ENCODE results near the gene LCN10. TPM values are rescaled to one million over a fixed set of nuclear protein-coding genes. Genes with fewer than 3 reads are reported as not detected.
"Not testable (repeated sequence)": the region's sequence is repeated elsewhere in the genome, so short reads cannot be mapped to it uniquely, and the experiment has no call there.

Gene LCN10
- total RNA-seq, 1 donor from 2014 or later, result 0.07 TPM

DNA sequence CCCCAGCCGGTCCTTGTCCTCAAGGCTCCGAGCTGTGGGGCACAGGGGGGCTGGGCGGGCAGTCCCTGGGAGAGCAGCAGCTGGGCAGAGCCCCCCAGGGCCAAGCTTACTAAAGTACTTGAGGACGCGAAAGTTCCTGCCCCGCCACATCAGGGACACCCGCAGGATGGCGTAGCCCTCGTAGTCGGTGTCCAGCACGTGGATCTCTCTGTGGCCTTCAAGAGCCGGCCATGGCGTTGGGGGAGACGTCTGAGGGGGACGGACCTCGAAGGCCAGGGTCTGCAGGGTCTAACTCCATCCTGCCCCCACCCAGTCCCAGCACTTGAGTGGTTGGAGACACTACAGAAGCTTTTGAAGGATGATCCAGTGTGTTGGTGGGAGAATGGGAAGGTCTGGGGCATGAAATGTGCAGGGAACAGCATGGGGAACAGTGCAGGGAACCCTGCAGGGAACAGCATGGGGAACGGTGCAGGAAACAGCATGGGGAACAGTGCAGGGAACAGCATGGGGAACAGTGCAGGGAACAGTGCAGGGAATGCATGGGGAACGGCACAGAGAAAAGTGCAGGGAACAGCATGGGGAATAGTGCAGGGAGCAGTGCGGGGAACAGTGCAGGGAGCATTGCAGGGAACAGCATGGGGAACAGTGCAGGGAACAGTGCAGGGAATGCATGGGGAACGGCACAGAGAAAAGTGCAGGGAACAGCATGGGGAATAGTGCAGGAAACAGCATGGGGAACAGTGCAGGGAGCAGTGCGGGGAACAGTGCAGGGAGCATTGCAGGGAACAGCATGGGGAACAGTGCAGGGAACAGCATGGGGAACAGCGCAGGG is 12.8 kb upstream of the LCN10 start:
- intact Hi-C loops (cut with micrococcal nuclease), result not testable (repeated sequence)

DNA sequence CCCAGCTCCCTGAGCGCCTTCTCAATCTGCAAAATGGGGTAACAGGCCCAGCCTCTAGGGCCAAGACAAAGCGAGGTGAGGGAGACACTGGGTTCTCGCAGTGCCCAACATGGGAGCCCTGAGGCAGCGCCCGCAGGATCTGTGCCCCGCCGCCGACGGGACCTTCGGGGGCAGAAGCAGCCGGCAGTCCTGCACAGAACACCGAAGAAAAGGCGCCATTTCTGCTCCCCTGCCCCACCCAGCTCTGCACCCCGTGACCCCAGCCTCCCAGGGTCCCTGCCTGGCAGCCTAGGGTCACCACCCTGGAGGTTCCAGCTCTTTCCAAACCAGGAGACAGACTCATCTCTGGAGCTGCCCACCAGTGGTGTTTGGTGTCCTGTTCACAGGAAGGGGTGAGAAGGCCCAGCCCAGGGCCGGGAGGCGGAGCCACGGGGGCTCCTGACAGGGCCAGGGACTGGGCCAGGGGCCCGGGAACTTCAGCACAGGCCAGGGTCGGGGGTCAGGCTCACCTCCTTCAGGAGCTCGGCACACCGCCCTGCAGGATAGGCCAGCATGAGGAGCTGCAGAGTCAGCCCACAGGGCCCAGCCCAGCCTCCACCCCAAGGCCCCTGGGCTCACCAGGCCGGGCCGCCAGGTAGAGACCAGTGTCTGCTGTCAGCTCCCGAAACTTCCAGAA is 12.0 kb upstream of the LCN10 start:
- intact Hi-C loops (cut with micrococcal nuclease), result no loop called here

DNA sequence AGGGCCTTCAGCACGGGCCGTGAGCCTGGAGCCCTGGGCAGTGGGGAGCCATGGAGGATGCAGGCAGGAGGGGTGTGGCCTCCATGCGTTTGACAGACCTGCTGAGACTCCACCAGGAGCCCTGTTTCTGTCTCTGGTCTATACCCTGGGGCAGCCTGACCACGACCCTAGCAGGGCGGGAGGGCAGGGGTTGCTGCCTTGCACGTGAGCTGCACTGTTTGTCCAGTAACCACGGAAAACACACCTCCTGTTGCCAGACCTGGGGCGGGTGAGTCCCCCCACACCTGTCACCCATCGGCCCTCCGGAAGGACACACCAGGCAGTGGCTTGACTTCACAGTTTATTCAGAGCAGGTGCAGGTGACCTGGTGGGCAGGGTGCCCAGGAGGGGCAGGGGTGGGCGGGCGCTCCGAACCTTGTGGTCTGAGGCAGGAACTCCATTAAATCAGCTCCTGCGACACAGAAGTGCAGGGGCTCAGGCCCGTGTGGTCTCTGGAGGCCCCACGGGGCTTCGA is 11.4 kb upstream of the LCN10 start:
- intact Hi-C loops (cut with micrococcal nuclease), result no loop called here

- intact Hi-C loops (cut with micrococcal nuclease), result no loop called here
These were observed 10.8 kb upstream of the LCN10 start for GRCh38 chr9:136753371-136754058.

DNA sequence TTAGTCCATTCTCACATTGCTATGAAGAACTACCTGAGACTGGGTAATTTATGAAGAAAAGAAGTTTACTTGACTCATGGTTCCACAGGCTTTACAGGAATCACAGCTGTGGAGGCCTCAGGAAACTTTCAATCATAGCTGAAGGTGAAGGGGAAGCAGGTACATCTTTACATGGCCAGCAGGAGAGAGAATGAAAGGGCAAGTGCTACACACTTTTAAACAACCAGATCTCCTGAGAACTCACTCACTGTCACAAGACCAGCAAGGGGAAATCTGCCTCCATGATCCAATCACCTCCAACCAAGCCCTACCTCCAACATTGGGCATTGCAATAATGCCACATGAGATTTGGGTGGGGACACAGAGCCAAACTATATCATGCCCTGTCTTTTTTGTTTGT is 9.1 kb upstream of the LCN10 start:
- intact Hi-C loops (cut with micrococcal nuclease), result no loop called here

- intact Hi-C loops (cut with micrococcal nuclease), result no loop called here
These were observed 8.5 kb upstream of the LCN10 start for GRCh38 chr9:136751244-136751643.

DNA sequence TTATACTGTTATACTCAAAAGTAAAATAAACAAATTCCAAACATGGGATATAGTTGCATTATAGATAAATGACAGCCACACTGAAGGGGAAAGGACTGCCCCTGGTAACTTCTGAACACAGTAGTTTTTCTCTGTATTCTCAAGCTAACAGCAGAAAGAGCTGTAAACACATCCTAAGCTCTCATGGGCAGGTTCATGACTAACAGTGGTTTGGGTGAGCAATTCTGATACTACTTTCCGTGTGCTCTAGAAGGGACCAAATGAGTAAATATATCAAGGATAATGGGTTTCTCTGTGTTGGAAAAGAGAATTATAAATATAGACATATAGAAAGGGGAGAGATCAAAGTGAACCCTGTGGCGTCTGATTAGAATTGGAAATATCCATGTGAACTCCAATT is 7.8 kb upstream of the LCN10 start:
- intact Hi-C loops (cut with micrococcal nuclease), result no loop called here

GRCh38 chr9:136748666-136749611 is 6.2 kb upstream of the LCN10 start:
- intact Hi-C loops (cut with micrococcal nuclease), result no loop called here

- intact Hi-C loops (cut with micrococcal nuclease), result no loop called here
These were observed 5.5 kb upstream of the LCN10 start, which contains the start of gene LCN6 for GRCh38 chr9:136748201-136748600. Gene LCN6 (minus strand): TSS chr9:136748525. CDS start chr9:136748483, 42 bp downstream.

GRCh38 chr9:136747161-136748060 is 4.7 kb upstream of the LCN10 start:
- intact Hi-C loops (cut with micrococcal nuclease), result no loop called here

DNA sequence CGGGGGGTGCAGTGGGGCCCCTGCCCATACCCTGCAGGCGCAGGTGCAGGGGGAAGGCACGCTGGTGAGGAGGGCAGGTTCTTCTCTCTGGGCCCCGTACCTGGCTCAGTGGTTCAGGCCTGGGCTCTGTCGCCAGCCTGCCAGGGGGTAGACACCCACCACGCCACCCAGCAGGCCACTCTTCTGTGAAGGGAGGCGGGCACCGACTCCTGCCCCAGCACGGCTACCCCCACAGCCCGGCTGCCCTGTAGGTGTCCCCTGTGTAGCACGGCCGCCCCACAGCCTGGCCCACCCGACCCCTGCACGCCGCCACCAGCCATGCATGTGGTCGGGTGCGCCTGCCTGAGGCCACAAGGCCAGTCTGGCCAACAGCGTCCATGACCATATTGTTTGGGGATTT is 3.9 kb upstream of the LCN10 start:
- intact Hi-C loops (cut with micrococcal nuclease), result no loop called here

DNA sequence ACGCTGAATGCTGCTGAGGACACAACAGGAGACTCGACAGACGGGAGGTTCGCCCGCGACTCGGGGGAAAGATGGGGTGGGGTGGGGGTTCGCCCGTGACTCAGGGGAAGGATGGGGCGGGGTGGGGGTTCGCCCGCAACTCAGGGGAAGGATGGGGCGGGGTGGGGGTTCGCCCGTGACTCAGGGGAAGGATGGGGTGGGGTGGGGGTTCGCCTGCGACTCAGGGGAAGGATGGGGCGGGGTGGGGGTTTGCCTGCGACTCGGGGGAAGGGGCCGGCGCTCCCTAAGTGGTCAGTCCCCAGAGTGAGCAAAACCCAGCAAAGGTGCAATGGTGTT is 3.4 kb upstream of the LCN10 start:
- intact Hi-C loops (cut with micrococcal nuclease), result no loop called here

GRCh38 chr9:136745389-136746154 is 2.8 kb upstream of the LCN10 start:
- intact Hi-C loops (cut with micrococcal nuclease), result no loop called here

GRCh38 chr9:136744773-136745172 is 2.0 kb upstream of the LCN10 start:
- intact Hi-C loops (cut with micrococcal nuclease), result no loop called here

GRCh38 chr9:136743639-136744211 is 985 bp upstream of the LCN10 start:
- intact Hi-C loops (cut with micrococcal nuclease), result no loop called here

GRCh38 chr9:136741883-136742571 is 713 bp downstream of the LCN10 start:
- intact Hi-C loops (cut with micrococcal nuclease), result no loop called here

DNA sequence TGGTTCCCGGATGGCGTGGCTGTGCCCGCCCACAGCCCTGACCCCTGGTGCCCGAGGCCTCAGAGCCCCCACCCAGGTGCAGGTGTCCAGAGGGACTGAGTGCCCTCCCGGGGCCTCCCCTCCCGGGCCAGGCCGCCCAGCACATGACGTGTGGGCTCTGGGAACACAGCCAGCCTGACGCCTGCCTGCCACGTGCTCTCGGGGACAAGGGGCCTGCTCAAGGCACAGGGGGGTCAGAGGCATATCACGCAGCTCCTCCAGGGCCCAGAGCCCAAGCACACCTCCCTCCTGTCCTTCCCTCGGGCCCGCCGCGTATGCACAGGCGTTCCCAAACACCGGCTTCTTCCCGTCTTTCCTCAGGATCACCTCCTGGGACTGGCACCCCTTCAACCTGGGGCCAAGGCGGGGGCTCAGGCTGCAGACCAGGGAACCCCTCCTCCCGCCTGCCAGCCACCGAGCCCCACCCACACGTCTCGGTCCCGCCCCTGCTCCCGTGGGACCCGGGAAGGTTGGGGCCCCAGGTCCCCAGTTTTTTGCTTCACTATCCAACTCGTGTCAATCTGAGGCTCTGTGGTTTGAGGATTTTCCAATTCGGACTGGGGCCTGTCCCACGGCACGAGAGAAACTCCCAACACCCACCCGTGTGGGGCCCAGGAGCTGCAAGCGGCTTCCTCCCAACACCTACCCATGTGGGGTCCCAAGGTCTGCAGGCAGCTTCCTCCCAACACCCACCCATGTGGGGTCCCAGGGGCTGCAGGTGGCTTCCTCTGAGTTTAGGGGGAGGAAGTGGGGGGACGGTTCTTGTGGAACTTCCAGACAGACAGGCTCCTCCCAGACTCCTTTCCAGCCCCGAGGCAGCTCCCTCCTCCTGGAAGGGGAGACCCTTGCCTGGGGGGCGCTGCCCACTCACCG is 1.5 kb downstream of the LCN10 start:
- intact Hi-C loops (cut with micrococcal nuclease), result no loop called here
